Hippocampal formation (tissue), 2 donors: ENCODE measurements around the gene SIK2.
"Not testable (repeated sequence)": the region's sequence is repeated elsewhere in the genome, so short reads cannot be mapped to it uniquely, and the experiment has no call there.

Experiments
- DNase-seq, 2 donors: peaks; one replicate each; lab custom pipeline; 2025; lab: John Stamatoyannopoulos, UW

Gene SIK2

GRCh38 chr11:111658493-111658892, 56.2 kb downstream of the SIK2 start:
- DNase-seq, result not testable (repeated sequence)

- no peak for DNase-seq
Observed at GRCh38 chr11:111659201-111660115, 57.2 kb downstream of the SIK2 start.

GRCh38 chr11:111660822-111661221, 58.6 kb downstream of the SIK2 start:
- DNase-seq, result no peak

- DNase-seq, result no peak
Observed at GRCh38 chr11:111663820-111664219, 61.6 kb downstream of the SIK2 start.

GRCh38 chr11:111665777-111666176, 63.5 kb downstream of the SIK2 start:
- DNase-seq, result no peak

DNA sequence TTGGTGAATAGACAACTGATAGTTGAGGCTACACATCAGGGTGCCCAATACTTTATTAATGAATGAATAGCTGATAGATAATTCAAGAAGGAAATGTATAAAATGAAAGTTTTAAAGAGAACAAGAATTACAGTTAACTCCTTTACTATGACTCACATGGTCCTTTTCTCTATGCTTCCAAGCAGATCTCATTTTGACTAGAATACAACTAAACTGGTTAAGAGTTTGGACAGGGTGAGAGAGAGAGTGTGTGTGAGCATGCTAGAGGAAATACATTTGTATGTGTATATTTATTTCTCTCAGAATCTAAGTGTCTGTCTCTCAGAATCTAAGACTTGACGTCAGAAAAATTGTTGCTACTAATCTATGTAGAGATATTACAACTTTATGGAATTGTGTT, 66.7 kb downstream of the SIK2 start:
- no peak for DNase-seq

GRCh38 chr11:111671383-111671782, 69.1 kb downstream of the SIK2 start:
- no peak for DNase-seq

- DNase-seq, result no peak
Observed at GRCh38 chr11:111672949-111673348, 70.7 kb downstream of the SIK2 start.

DNA sequence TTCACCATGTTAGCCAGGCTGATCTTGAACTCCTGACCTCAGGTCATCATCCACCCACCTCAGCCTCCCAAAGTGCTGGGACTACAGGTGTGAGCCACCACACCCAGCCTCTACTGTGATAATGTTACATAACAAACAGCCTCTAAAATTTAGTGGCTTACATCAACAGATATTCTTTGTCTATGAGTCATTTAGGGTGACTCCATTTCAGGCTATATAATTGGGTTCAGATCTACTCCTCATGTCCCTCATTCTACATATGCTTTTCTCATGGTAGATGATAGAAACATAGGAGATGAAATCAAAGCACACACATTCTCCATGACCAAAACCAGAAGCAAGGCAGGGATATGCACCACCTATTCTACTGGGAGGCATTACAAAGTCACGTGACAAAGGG, 72.7 kb downstream of the SIK2 start:
- DNase-seq, result no peak

DNA sequence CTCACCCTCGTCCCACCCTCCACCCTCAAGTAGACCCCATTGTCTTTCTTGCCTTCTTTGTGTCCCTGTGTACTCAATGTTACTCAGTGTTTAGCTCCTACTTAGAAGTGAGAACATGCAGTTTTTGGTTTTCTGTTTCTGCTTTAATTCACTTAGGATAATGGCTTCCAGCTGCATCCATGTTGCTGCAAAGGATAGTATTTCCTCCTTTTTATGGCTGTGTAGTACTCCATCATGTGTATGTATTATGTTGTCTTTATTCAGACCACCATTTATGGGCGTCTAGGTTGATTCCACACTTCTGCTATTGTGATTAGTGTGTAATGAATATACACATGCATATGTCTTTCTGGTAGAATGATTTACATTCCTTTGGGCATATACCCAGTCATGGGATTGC, 73.6 kb downstream of the SIK2 start:
- DNase-seq, result no peak

DNA sequence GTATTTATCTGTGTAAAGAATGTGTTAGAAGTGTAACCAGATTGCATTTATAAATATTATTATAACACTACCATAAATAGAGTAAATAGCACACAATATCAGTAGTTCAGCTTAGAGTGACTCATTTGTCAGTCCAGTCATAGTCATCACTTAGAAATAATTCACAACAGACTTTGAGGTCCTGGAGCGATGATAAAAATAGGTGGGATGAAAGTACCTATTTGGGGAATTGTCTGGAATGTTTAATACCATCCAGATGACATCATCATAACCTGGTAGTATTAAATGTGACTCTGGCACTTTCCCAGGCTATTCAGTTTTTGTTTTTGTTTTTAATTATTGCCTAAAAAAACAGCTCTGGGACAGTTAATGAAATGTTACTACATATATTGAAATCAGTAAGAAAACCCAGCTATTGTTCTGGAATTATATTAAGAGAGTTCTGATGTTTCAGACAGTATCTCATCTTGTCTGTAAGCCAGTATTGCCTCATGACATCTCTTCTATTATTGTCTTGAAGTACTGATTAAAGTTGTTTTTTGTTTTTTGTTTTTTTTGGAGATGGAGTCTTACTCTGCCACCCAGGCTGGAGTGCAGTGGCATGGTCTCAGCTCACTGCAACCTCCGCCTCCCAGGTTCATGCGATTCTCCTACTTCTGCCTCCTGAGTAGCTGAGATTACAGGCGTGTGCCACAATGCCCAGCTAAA, 74.8 kb downstream of the SIK2 start:
- DNase-seq, result no peak

GRCh38 chr11:111680486-111681175, 78.4 kb downstream of the SIK2 start:
- DNase-seq, result no peak

- DNase-seq, result no peak
Observed at GRCh38 chr11:111683806-111684205, 81.6 kb downstream of the SIK2 start.

DNA sequence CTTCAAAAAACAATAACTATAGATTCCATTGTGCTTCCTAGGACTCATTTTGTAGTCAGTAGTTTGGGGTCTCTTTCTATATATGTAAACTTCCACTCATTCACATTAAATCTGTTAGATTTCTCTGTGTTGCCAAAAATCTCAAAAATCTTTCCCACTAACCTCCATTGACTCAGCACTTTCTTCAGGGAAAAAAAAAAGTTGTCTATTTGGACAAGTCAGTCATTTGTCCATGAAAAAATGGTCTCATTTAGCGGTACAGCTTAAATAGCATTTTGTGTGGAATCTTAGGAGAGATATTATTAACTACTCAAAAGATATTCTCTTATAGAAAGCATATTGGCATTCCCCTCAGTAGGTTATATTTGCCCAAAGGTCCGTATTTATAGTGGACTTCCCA, 82.0 kb downstream of the SIK2 start:
- DNase-seq, result no peak

DNA sequence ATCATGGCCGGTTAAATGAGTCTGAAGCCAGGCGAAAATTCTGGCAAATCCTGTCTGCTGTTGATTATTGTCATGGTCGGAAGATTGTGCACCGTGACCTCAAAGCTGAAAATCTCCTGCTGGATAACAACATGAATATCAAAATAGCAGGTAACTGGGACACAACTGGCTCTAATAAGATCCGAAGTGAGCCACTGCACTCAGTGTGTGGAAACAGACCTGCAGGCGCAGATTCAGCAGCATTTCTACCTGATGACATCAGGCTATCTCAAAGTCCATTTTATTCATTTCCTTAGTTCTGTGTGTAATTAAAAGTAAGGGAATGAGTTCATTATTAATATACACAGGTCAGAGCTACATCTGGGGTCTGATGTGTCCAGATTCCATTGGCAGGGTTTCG, 85.8 kb downstream of the SIK2 start:
- DNase-seq, result no peak

GRCh38 chr11:111691176-111691575, 88.9 kb downstream of the SIK2 start:
- DNase-seq, result no peak

- DNase-seq, result no peak
Observed at GRCh38 chr11:111691741-111692140, 89.5 kb downstream of the SIK2 start.

DNA sequence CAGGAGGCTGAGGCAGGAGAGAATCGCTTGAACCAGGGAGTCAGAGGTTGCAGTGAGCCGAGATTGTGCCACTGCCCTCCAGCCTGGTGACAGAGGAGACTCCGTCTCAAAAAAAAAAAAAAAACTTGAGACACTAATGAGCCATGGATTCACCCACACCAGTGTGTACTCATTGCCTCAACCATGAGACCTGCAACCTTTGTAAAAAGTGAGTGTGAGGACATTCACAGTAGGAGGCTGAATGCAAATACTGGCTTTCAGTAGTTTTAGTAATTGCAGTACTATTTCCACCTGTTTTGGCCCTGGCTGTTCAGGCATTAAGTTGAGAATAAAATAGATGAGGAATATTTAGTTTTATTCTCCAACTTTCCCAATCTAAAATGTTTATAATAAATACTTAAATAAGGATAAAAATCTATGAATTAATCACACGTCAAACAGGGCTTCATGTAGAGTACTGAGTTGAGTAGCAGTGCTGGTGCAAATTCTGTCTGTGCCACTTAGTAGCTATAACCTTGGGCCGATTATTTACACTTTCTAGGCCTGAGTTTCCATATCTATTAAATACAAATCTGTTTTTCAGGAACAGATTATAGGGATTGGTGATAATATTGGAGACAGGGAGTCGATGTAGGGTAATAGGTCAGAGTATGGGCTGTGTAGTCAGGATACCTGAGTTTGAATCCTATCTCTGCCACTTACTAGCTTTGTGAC, 91.1 kb downstream of the SIK2 start:
- no peak for DNase-seq

- DNase-seq, result no peak
Observed at GRCh38 chr11:111694851-111695250, 92.6 kb downstream of the SIK2 start.

GRCh38 chr11:111696556-111696955, 94.3 kb downstream of the SIK2 start:
- no peak for DNase-seq

GRCh38 chr11:111697933-111698371, 95.7 kb downstream of the SIK2 start:
- DNase-seq, result no peak
